ENCODE data around the gene IRF5. TPM values are rescaled to one million over a fixed set of nuclear protein-coding genes. Genes with fewer than 3 reads are reported as not detected.

IRF5 gene
- total RNA-seq, 2 donors from 2014 or later = 0.31 to 0.53 TPM

- H3K9ac ChIP-seq (ENCODE audit: extremely low read depth, low read length, poor library complexity, severe bottlenecking) = no peak overlapping the region
- H3K27me3 ChIP-seq (ENCODE audit: control insufficient read depth, insufficient read depth, low read length, poor library complexity, severe bottlenecking) = no peaks in the 10 kb centered on the region
- H3K4me3 ChIP-seq (ENCODE audit: low read length) = no peak overlapping the region
- no peak overlapping the region for H3K27ac Mint-ChIP-seq
- H3K9me3 ChIP-seq (ENCODE audit: control insufficient read depth, low read length) = no peaks in the 10 kb centered on the region
- no peak for TF ChIP-seq CTCF (conservative IDR thresholded peaks at IDR 0.05)
- H3K9me3 Mint-ChIP-seq = no peaks in the 10 kb centered on the region
- H3K36me3 Mint-ChIP-seq (ENCODE audit: low read depth) = peaks cover 33% of the 10 kb centered on the region
- H3K4me1 ChIP-seq (ENCODE audit: control insufficient read depth, insufficient read depth, low read length) = peaks cover 2% of the 10 kb centered on the region
- H3K36me3 ChIP-seq (ENCODE audit: control insufficient read depth, insufficient read depth, low read length) = peaks cover 55% of the 10 kb centered on the region
- H3K27ac ChIP-seq (ENCODE audit: low read depth, low read length) = no peak overlapping the region
- peaks cover 24% of the 10 kb centered on the region for H3K4me1 Mint-ChIP-seq
- no peak for DNase-seq
- no peak overlapping the region for H3K4me3 Mint-ChIP-seq
- WGBS, 2 experiments (ENCODE audit: insufficient coverage in 1 of 2, insufficient read length in 1 of 2) = 98 to 100% methylated on average over 2 to 5 of the region's 5 CpGs
- H3K27me3 Mint-ChIP-seq (ENCODE audit: insufficient read depth) = no peaks in the 10 kb centered on the region
Measured at GRCh38 chr7:128951296-128951695, 13.6 kb downstream of the IRF5 start.

GRCh38 chr7:128954150-128954549 is 16.4 kb downstream of the IRF5 start:
- Histone ChIP-seq H3K36me3 (ENCODE audit: control insufficient read depth, insufficient read depth, low read length) (peaks cover 80% of the 10 kb centered on the region), H3K4me1 (ENCODE audit: control insufficient read depth, insufficient read depth, low read length) (peaks cover 2% of the 10 kb centered on the region), H3K9ac (ENCODE audit: extremely low read depth, low read length, poor library complexity, severe bottlenecking) (no peak overlapping the region), H3K27me3 (ENCODE audit: control insufficient read depth, insufficient read depth, low read length, poor library complexity, severe bottlenecking) (no peaks in the 10 kb centered on the region), H3K9me3 (ENCODE audit: control insufficient read depth, low read length) (no peaks in the 10 kb centered on the region), H3K27ac (ENCODE audit: low read depth, low read length) (no peak overlapping the region), H3K4me3 (ENCODE audit: low read length) (no peak overlapping the region)
- WGBS, 2 experiments (ENCODE audit: insufficient coverage in 1 of 2, insufficient read length in 1 of 2) = 91 to 100% methylated on average over 1 of the region's 2 CpGs
- no peak overlapping the region for H3K4me3 Mint-ChIP-seq
- DNase-seq = no peak
- TF ChIP-seq CTCF (conservative IDR thresholded peaks at IDR 0.05) = no peak
- H3K36me3 Mint-ChIP-seq (ENCODE audit: low read depth) = peaks cover 54% of the 10 kb centered on the region
- no peaks in the 10 kb centered on the region for H3K9me3 Mint-ChIP-seq
- H3K27me3 Mint-ChIP-seq (ENCODE audit: insufficient read depth) = no peaks in the 10 kb centered on the region
- H3K27ac Mint-ChIP-seq = no peak overlapping the region
- H3K4me1 Mint-ChIP-seq = peaks cover 24% of the 10 kb centered on the region

- no peak overlapping the region for H3K9ac ChIP-seq (ENCODE audit: extremely low read depth, low read length, poor library complexity, severe bottlenecking)
- no peak overlapping the region for H3K4me3 ChIP-seq (ENCODE audit: low read length)
- H3K4me3 Mint-ChIP-seq = no peak overlapping the region
- peak; percentile 58 for DNase-seq
- no peaks in the 10 kb centered on the region for H3K27me3 ChIP-seq (ENCODE audit: control insufficient read depth, insufficient read depth, low read length, poor library complexity, severe bottlenecking)
- H3K4me1 Mint-ChIP-seq = peaks cover 24% of the 10 kb centered on the region
- WGBS, 2 experiments (ENCODE audit: insufficient coverage in 1 of 2, insufficient read length in 1 of 2) = 84 to 86% methylated on average over 8 to 15 of the region's 15 CpGs
- peaks cover 63% of the 10 kb centered on the region for H3K36me3 Mint-ChIP-seq (ENCODE audit: low read depth)
- H3K9me3 Mint-ChIP-seq = no peaks in the 10 kb centered on the region
- peaks cover 86% of the 10 kb centered on the region for H3K36me3 ChIP-seq (ENCODE audit: control insufficient read depth, insufficient read depth, low read length)
- H3K9me3 ChIP-seq (ENCODE audit: control insufficient read depth, low read length) = no peaks in the 10 kb centered on the region
- peak; percentile 59 for TF ChIP-seq CTCF (conservative IDR thresholded peaks at IDR 0.05)
- H3K27me3 Mint-ChIP-seq (ENCODE audit: insufficient read depth) = no peaks in the 10 kb centered on the region
- no peak overlapping the region for H3K27ac Mint-ChIP-seq
- peaks cover 2% of the 10 kb centered on the region for H3K4me1 ChIP-seq (ENCODE audit: control insufficient read depth, insufficient read depth, low read length)
- no peak overlapping the region for H3K27ac ChIP-seq (ENCODE audit: low read depth, low read length)
Measured at GRCh38 chr7:128954830-128955802, 17.4 kb downstream of the IRF5 start.

All from endodermal cell (in vitro differentiated cells).